Fibroblast of villous mesenchyme (primary cell): ENCODE data around the gene DPCD. TPM values are rescaled to one million over a fixed set of nuclear protein-coding genes. Genes with fewer than 3 reads are reported as not detected.
"Not testable (repeated sequence)": the region's sequence is repeated elsewhere in the genome, so short reads cannot be mapped to it uniquely, and the experiment has no call there.

ENCODE experiments used
- DNase-seq: peaks from one replicate; pipeline ENCODE4 v3.0.0-alpha.2; 2010; ENCODE audit warnings: low read depth
- H3K4me3 ChIP-seq: 2 replicates; pipeline ENCODE4 v1.5.1; 2011; ENCODE audit warnings: low read depth, mild to moderate bottlenecking, low read length
- total RNA-seq: library from RNA; depleted of rRNA; stranded (reverse); fragments of >200 nt; gene quantifications from 2 replicates; pipeline ENCODE4 v1.2.3, GENCODE V29; 2012
- TF ChIP-seq, protein P1 (sequence below): IDR thresholded peaks from 2 replicates; pipeline ENCODE4 v1.5.1; 2012; ENCODE audit warnings: low read depth, mild to moderate bottlenecking, low read length; ENCODE audit not compliant: insufficient read depth

Gene DPCD
- total RNA-seq, 1 donor: 34.1 TPM

DNA sequence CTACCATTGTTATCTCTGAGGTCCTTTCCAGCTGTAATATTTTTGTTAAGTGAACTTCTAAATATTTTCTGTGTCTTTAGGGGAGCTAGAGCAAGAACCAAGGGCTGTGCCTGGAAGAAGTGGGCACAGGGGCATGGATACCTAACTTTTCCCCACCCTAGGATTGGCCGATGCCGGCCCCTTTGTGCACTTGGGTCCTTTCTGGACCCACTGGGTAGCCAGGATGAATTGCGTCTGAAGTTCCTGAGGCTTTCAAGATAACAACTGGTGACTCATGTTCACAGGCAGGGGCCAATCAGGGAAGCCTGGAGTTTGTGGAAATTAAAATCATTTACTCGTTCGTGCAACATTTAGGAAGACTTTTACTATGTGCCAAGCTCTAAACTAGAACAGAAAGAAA is 758 bp downstream of the DPCD start:
- DNase-seq: peak; percentile 64
- TF ChIP-seq, protein P1, sequence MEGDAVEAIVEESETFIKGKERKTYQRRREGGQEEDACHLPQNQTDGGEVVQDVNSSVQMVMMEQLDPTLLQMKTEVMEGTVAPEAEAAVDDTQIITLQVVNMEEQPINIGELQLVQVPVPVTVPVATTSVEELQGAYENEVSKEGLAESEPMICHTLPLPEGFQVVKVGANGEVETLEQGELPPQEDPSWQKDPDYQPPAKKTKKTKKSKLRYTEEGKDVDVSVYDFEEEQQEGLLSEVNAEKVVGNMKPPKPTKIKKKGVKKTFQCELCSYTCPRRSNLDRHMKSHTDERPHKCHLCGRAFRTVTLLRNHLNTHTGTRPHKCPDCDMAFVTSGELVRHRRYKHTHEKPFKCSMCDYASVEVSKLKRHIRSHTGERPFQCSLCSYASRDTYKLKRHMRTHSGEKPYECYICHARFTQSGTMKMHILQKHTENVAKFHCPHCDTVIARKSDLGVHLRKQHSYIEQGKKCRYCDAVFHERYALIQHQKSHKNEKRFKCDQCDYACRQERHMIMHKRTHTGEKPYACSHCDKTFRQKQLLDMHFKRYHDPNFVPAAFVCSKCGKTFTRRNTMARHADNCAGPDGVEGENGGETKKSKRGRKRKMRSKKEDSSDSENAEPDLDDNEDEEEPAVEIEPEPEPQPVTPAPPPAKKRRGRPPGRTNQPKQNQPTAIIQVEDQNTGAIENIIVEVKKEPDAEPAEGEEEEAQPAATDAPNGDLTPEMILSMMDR: no peak
- H3K4me3 ChIP-seq: peak overlapping the region; percentile 89

- H3K4me3 ChIP-seq, DNase-seq: not testable (repeated sequence)
Observed at GRCh38 chr10:101593331-101593730, 5.2 kb downstream of the DPCD start.

DNA sequence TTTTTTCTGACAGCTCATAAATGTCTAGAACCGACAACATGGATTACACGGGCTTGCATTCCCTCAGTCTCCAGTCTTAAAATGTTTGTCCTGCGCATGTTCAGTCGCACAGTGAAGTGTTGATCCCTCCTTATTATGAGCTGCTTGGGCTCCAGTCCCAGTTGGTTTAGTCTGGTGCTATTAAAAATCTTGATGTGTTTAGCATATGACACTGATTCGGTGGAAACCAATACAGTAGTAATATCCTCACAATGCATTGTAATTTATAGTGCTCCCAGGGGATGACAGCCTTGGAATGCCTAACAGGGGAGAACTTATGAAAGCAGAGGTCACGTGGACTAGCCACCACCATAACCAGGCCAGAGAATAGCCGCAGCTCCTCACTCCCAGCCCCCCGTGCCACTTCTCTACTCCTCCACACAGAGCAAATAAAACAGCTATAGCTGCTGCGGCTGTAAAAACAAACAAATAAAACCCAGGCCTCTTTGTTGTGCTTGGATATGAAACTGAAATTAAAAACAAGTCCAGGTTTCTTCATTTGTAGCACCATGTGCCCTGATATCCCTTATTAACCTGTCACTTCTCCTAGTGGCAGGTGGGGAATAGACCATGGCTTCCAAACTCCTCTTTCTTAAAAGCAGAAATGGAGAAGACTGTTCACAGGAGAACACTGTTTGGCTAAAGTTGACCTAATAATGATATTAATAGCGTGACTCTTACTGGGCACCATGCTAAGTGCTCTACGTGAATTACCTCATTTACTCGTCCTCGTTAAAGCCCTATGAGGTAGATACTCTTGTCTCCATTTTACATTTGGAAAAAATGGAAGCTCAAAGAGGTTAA is 7.7 kb downstream of the DPCD start:
- TF ChIP-seq, protein P1: no peak
- peak; percentile 90 for DNase-seq
- H3K4me3 ChIP-seq: no peak overlapping the region

GRCh38 chr10:101597091-101597900 is 9.2 kb downstream of the DPCD start:
- no peak overlapping the region for H3K4me3 ChIP-seq
- TF ChIP-seq, protein P1: no peak
- no peak for DNase-seq

DNA sequence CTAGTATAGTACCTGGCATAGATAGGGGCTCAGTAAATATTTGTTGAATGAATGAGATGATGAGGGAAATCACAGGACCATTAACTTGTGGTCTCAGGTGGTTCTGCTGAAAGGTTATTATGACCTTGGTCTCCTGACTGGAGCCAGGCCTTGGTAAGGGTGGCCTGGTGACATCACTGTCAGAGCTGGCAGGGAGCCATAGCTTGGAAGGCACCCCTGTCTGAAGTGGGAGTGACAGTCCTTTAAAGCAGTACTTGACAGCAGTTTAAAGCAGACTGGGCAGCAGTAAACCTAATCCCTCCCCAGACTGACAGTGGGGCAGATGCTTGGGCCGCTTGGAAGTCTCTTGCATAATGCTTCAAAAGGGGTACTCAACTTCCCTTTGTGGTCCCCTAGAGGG is 13.4 kb downstream of the DPCD start:
- H3K4me3 ChIP-seq: no peak overlapping the region
- no peak for DNase-seq
- TF ChIP-seq, protein P1: no peak

- TF ChIP-seq, protein P1: peak; percentile 97
- DNase-seq: peak; percentile 70
- no peak overlapping the region for H3K4me3 ChIP-seq
Observed at GRCh38 chr10:101602761-101603398, 14.8 kb downstream of the DPCD start.

- no peak for DNase-seq
- TF ChIP-seq, protein P1: no peak
- H3K4me3 ChIP-seq: no peak overlapping the region
Observed at GRCh38 chr10:101607124-101607523, 19.0 kb downstream of the DPCD start.
